ENCODE data around the gene STH. TPM values are rescaled to one million over a fixed set of nuclear protein-coding genes. Genes with fewer than 3 reads are reported as not detected.

STH gene
- total and polyA plus RNA-seq, 9 of the 15 experiments (the other 6 are each of a cell fraction or from before 2014, with no cell fraction given), result not detected

- TF ChIP-seq, protein P1, sequence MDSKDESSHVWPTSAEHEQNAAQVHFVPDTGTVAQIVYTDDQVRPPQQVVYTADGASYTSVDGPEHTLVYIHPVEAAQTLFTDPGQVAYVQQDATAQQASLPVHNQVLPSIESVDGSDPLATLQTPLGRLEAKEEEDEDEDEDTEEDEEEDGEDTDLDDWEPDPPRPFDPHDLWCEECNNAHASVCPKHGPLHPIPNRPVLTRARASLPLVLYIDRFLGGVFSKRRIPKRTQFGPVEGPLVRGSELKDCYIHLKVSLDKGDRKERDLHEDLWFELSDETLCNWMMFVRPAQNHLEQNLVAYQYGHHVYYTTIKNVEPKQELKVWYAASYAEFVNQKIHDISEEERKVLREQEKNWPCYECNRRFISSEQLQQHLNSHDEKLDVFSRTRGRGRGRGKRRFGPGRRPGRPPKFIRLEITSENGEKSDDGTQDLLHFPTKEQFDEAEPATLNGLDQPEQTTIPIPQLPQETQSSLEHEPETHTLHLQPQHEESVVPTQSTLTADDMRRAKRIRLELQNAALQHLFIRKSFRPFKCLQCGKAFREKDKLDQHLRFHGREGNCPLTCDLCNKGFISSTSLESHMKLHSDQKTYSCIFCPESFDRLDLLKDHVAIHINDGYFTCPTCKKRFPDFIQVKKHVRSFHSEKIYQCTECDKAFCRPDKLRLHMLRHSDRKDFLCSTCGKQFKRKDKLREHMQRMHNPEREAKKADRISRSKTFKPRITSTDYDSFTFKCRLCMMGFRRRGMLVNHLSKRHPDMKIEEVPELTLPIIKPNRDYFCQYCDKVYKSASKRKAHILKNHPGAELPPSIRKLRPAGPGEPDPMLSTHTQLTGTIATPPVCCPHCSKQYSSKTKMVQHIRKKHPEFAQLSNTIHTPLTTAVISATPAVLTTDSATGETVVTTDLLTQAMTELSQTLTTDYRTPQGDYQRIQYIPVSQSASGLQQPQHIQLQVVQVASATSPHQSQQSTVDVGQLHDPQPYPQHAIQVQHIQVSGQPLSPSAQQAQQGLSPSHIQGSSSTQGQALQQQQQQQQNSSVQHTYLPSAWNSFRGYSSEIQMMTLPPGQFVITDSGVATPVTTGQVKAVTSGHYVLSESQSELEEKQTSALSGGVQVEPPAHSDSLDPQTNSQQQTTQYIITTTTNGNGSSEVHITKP (IDR thresholded peaks at IDR 0.05; ENCODE audit: partially characterized antibody), result peak; percentile 63
- TF ChIP-seq REST (IDR thresholded peaks at IDR 0.05; ENCODE audit: borderline replicate concordance), result peak; percentile 16; the same call in 1 of the 2 replicates
- no peak for TF ChIP-seq REST (CRISPR knock-in tag; IDR thresholded peaks at IDR 0.05; ENCODE audit: low read depth)
- TF ChIP-seq, protein P2, sequence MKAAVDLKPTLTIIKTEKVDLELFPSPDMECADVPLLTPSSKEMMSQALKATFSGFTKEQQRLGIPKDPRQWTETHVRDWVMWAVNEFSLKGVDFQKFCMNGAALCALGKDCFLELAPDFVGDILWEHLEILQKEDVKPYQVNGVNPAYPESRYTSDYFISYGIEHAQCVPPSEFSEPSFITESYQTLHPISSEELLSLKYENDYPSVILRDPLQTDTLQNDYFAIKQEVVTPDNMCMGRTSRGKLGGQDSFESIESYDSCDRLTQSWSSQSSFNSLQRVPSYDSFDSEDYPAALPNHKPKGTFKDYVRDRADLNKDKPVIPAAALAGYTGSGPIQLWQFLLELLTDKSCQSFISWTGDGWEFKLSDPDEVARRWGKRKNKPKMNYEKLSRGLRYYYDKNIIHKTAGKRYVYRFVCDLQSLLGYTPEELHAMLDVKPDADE (conservative IDR thresholded peaks at IDR 0.05; ENCODE audit: control insufficient read depth, low read depth, low read length), result no peak
- TF ChIP-seq TOE1 (IDR thresholded peaks at IDR 0.05; ENCODE audit: borderline replicate concordance), result peak; percentile 94
- TF ChIP-seq TOE1 (CRISPR knock-in tag; IDR thresholded peaks at IDR 0.05; ENCODE audit: borderline replicate concordance, low read depth), result no peak
- TF ChIP-seq ZNF75A (CRISPR knock-in tag; IDR thresholded peaks at IDR 0.05), result no peak
- TF ChIP-seq, protein P3, sequence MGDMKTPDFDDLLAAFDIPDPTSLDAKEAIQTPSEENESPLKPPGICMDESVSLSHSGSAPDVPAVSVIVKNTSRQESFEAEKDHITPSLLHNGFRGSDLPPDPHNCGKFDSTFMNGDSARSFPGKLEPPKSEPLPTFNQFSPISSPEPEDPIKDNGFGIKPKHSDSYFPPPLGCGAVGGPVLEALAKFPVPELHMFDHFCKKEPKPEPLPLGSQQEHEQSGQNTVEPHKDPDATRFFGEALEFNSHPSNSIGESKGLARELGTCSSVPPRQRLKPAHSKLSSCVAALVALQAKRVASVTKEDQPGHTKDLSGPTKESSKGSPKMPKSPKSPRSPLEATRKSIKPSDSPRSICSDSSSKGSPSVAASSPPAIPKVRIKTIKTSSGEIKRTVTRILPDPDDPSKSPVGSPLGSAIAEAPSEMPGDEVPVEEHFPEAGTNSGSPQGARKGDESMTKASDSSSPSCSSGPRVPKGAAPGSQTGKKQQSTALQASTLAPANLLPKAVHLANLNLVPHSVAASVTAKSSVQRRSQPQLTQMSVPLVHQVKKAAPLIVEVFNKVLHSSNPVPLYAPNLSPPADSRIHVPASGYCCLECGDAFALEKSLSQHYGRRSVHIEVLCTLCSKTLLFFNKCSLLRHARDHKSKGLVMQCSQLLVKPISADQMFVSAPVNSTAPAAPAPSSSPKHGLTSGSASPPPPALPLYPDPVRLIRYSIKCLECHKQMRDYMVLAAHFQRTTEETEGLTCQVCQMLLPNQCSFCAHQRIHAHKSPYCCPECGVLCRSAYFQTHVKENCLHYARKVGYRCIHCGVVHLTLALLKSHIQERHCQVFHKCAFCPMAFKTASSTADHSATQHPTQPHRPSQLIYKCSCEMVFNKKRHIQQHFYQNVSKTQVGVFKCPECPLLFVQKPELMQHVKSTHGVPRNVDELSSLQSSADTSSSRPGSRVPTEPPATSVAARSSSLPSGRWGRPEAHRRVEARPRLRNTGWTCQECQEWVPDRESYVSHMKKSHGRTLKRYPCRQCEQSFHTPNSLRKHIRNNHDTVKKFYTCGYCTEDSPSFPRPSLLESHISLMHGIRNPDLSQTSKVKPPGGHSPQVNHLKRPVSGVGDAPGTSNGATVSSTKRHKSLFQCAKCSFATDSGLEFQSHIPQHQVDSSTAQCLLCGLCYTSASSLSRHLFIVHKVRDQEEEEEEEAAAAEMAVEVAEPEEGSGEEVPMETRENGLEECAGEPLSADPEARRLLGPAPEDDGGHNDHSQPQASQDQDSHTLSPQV (IDR thresholded peaks at IDR 0.05), result peak; percentile 35; the same call in 1 of the 2 replicates
- TF ChIP-seq BHLHE40 (IDR thresholded peaks at IDR 0.05; ENCODE audit: low read length), result peak; percentile 64
These were observed 20.9 kb upstream of the STH start (continued) for GRCh38 chr17:45977976-45978626.

Data from K562 (cell line).